Measurements from ENCODE around the gene ZC3H11A.
"Not testable (repeated sequence)": the region's sequence is repeated elsewhere in the genome, so short reads cannot be mapped to it uniquely, and the experiment has no call there.

The ZC3H11A gene

DNA sequence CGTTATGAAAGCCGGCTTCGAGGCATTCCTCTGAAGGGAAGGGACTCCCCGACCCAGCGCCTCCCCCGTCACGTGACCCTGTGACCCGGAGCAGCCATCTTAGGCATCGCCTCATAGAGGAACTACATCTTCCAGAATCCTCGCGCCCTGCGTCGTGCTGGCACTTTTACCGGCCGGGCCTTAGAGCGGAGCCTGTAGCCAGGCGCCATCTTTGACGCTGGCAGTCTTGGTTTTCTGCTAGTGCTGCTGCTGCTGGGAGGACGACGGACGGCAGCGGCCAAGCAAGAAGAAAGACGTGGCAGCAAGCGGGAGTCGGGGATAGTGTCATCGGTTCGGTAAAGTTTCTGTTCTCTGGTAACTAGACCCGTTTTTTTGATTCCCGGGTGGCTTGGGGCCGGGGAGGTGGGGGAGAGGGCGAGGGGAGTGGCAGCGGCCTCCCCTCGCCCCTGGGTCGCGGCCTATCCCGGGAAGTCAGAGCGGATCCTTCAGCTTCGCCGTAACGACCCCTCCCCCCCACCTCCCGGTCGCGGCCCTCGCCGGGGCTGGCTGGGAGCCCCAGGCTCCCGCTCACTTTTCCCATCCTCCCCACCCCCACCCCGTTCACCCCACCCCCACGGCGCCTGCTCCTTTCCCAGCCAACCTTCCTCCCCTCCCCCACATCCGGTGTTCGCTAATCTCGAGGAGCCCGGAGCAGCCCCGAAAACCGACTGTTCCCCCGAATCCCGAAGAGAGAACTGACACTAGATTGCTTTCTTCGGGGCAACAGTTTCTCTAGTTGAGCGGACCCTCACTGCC, at the start of gene ZC3H11A, which contains the start of gene ZBED6:
TSS of gene ZC3H11A (plus strand) at position 183 of the 795 bp plus-strand sequence. CDS start 21,448 bp downstream, outside the sequence.
TSS of gene ZBED6 (plus strand) at position 183 of the 795 bp plus-strand sequence. CDS start 1,900 bp downstream, outside the sequence.
- DNase-seq (ENCODE audit: low spot score) = peak; percentile 98

DNA sequence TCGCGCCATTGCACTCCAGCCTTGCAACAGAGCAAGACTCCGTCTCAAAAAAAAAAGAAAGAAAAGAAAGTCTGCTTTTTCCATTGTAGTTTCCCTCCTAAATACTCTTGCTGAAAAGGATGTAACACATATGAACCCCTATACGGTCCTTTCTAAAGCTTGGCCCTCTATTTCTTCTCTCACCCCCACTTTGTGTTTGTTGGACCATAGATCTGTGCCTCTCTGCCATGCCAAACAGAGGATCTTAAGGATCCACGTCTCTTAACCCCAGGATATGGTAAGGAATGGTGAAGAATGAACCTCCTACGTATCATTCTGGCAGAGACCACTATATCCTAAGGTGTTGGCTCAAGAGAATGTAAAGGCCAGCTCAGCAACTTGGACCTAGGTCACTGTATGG, 49.1 kb upstream of the ZC3H11A start:
- no peak for DNase-seq (ENCODE audit: low spot score)

DNA sequence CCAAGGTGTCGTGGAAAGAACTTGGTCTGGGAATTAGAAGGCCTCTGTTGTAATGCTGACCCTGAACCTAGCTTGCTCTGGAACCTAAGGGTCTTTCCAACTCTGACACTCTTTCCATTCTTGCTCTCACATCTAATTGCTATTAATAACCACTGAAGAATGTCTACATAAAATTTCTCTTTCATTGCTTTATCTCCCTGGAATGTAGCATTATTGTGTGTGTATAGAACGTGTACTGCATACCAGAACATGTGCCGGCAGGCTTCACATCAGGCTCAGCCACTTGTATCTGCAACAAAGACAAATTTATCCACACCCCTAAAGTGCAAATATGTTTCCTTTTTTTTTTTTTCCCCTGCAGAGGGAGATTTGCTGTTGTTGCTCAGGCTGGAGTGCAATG, 44.4 kb upstream of the ZC3H11A start:
- no peak for DNase-seq (ENCODE audit: low spot score)

DNA sequence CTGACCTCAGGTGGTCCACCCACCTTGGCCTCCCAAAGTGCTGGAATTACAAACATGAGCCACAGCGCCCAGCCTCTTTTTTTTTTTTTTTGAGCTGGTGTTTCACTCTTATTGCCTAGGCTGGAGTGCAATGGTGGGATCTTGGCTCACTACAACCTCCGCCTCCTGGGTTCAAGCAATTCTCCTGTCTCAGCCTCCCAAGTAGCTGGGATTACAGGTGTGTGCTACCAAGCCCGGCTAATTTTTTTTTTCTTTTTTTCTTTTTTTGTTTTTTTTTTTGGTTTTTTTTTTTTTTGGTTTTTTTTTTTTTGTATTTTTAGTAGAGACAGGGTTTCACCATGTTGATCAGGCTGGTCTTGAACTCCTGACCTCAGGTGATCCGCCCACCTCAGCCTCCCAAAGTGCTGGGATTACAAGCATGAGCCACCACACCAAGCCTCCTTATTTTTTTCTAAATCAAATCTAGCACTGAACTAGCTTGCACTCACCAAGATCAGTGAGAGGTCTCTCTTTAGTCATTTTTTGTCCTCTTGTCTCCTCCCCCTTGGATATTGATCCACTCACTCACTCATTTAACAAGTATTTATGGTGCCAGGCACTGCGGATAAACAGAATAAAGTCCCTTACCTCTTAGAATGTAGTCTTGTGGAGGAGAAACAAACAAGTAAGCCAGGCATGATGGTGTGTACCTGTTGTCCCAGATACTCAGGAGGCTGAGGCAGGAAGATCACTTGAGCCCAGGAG, 43.6 kb upstream of the ZC3H11A start:
- DNase-seq (ENCODE audit: low spot score) = not testable (repeated sequence)

GRCh38 chr1:203754455-203754864, 41.0 kb upstream of the ZC3H11A start:
- DNase-seq (ENCODE audit: low spot score) = no peak

DNA sequence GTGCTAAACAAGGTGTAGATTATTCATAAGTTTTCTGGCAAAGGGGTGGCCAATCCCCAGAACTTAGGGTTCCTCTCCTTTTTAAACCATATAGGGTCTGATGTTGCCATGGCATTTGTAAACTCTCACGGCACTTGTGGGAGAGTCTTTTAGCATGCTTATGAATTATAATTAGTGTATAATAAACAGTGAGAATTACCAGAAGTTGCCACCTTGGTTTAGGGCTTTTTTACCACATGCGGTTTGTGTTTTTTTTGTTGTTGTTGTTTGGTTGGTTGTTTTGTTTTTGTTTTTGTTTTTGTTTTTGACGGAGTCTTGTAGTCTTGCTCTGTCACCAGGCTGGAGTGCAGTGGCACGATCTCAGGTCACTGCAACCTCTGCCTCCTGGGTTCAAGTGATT, 39.4 kb upstream of the ZC3H11A start:
- DNase-seq (ENCODE audit: low spot score) = no peak

GRCh38 chr1:203758749-203759148, 36.7 kb upstream of the ZC3H11A start:
- DNase-seq (ENCODE audit: low spot score) = not testable (repeated sequence)

- no peak for DNase-seq (ENCODE audit: low spot score)
Observed at GRCh38 chr1:203760506-203760905, 34.9 kb upstream of the ZC3H11A start.

- not testable (repeated sequence) for DNase-seq (ENCODE audit: low spot score)
Observed at GRCh38 chr1:203761958-203762357, 33.5 kb upstream of the ZC3H11A start.

DNA sequence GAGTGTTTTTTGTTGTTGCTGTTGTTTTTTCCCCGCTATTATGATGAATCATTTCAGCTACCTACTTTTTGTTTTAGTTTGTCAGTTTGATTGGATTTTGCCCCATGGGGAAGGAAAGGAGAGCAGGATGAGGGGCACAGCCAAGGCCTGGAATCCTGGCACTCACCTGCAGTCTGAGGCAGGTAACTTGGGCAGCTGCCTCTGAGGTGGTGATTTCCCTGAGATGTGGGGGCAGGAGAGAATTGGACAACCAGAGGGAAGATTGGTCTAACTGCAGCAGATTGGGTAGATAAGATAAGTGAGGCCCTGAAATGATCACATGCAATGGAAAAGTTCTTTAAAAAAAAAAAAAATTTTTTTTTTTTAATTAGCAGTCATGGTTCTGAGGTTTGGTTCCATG, 31.9 kb upstream of the ZC3H11A start:
- DNase-seq (ENCODE audit: low spot score) = no peak

DNA sequence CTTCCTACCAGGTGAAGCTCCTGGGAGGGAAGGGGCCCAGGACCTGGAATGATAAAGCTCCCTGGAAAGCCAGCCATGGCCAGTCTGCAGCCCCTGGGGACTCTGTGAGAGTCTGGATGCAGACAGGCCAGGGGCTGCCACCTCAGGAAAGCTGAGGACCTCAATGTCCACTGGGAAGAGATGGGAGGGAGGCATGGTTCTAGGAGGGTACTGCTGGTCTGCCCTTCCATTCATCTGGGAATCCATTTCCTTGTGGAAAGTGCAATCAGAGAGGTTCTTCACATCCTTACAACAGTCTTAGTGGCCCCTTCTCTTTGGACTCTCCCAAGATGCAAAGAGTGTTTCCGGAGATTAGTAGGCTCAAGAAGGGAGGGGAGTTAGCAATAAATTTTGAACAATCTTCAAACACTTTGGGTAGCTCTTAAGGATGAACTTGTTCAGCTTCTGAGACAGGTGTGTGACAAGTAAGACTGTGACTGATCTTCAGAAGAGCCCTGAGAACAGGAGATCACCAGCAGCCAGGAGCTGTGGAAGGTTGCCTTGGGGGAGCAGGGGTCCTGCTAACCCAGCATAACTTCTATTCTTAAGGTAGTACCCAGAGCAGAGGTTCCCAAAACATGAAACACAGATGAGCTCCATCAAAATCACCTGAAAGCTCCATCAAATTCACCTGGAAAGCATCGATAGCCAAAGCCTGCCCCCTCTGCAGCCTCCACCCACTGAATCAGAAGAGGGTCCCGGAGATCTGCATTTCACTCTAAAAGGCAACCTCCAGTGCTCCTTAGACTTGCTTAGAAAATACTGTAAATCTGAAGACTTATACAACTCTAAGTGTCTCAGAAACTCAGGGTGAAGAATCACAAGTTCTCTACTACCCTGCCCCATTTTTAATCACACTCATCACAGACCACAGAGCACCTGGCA, 31.1 kb upstream of the ZC3H11A start:
- no peak for DNase-seq (ENCODE audit: low spot score)

DNA sequence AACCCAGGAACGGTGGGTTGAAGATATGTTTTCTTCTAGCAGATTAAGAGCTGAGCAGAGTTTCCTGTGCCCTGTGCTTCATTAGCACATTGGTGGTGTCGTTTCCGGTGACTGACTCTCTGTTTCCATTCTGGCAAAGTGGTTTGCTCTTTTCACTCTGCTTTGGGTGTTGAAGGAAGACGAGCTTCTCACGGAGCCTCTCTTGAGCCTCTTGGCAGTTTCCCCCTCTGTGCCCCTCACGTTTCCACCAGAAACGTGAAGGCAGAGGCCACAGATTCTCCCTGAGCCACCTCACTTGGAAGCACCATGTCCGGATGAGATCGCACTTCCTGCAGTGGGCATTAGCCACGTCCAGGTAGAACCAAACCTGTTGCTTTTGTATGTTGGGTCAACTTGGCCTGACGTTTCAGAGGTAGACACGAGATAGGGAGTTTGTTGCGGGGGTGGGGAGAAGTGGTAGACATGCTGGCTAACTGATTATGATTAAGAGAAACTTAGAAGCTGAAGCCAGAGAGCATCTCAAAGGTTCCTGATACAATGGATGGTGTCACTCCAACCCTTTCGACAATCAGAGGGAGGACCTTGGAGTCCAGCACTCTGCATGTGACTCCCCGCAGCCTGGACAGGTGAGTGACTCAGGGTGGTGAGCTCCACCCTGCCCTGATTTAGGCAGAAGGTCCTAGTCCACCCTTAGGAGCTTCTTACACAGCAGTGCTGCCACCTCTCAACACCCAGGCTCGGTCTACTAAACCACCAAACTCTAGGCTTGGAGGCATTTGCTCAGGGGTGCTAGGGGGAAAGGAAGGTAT, 30.2 kb upstream of the ZC3H11A start, which contains the start of gene LAX1:
TSS of gene LAX1 (plus strand) at position 155 of the 809 bp plus-strand sequence. CDS start at position 538, 383 bp downstream.
- no peak for DNase-seq (ENCODE audit: low spot score)

GRCh38 chr1:203768256-203768655, 27.2 kb upstream of the ZC3H11A start:
- no peak for DNase-seq (ENCODE audit: low spot score)

GRCh38 chr1:203769505-203770343, 25.7 kb upstream of the ZC3H11A start:
- DNase-seq (ENCODE audit: low spot score) = no peak

GRCh38 chr1:203771901-203772301, 23.5 kb upstream of the ZC3H11A start:
- no peak for DNase-seq (ENCODE audit: low spot score)

GRCh38 chr1:203772836-203773235, 22.6 kb upstream of the ZC3H11A start:
- no peak for DNase-seq (ENCODE audit: low spot score)

DNA sequence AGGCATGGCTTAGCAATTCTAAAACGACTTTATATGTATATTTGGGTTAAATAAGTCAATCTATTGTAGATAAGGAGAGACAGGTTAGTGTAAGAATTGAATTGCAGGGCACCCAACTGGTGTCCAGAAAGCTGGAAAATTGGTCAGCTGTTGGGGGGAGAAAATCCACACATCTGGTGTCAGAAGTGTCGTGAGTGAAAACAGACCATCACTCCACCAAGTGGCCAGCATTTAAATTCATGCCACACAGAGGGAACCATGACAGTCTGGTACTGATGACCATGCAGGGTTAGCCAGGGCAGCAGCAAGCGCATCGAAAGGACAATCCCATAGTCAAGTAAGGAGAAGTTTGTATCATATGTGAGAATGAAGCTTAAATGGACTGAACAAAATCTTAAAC, 18.8 kb upstream of the ZC3H11A start:
- DNase-seq (ENCODE audit: low spot score) = no peak

- no peak for DNase-seq (ENCODE audit: low spot score)
Observed at GRCh38 chr1:203777596-203777995, 17.8 kb upstream of the ZC3H11A start.

GRCh38 chr1:203778146-203778545, 17.3 kb upstream of the ZC3H11A start:
- no peak for DNase-seq (ENCODE audit: low spot score)

DNA sequence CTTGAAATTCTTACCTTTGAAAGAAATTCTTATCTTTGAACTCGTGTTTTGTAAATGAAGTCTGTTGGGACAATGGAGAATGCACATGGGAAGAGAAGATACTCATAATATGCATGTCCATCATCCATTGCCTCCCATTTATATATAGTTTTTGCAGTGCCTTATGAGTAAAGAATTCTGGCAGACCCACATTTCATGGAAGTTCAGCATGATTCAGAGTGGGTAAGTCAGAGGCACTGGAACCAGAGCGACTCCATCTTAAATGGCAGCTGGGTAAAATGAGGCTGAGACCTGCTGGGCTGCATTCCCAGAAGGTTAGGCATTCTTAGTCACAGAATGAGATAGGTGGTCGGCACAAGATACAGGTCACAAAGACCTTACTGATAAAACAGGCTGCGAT, 16.6 kb upstream of the ZC3H11A start:
- no peak for DNase-seq (ENCODE audit: low spot score)
